K562 (cell line): Measurements from ENCODE around the gene TMEM217. TPM values are rescaled to one million over a fixed set of nuclear protein-coding genes. Genes with fewer than 3 reads are reported as not detected.

ENCODE experiments used
- HDAC1 ChIP-seq, 2 experiments: fragments of 450-650 bp; IDR thresholded peaks; 2 replicates each; pipeline ENCODE4 v1.6.1; 2016 to 2017; ENCODE audit warnings: inconsistent platforms in 1 of 2, mild to moderate bottlenecking in 1 of 2, moderate library complexity in 1 of 2
- IRF2 ChIP-seq: sonication (generic); formaldehyde crosslinking; IDR thresholded peaks from 2 replicates; pipeline ENCODE4 v1.8.1; 2022; ENCODE audit warnings: mild to moderate bottlenecking, missing genetic modification reagents
- NFRKB ChIP-seq: fragments of 450-650 bp; IDR thresholded peaks from 2 replicates; pipeline ENCODE4 v1.6.1; 2016; ENCODE audit warnings: low read depth
- PML ChIP-seq: IDR thresholded peaks from 2 replicates; pipeline ENCODE4 v1.6.1; 2012; ENCODE audit warnings: low read length, inconsistent platforms
- TBL1XR1 ChIP-seq, 2 experiments: IDR thresholded peaks; 2 replicates each; pipeline ENCODE4 v1.6.1; 2012; ENCODE audit warnings: improper control_type of control experiment in 2 of 2, low read length in 2 of 2, mild to moderate bottlenecking in 1 of 2
- XRCC3 ChIP-seq: fragments of 450-650 bp; IDR thresholded peaks from 2 replicates; pipeline ENCODE4 v1.6.1; 2017; ENCODE audit warnings: mild to moderate bottlenecking, moderate library complexity
- ZNF197 ChIP-seq: fragments of 200-800 bp; sonication (Bioruptor generic); IDR thresholded peaks from 2 replicates; pipeline ENCODE4 v1.6.1; 2016; ENCODE audit warnings: low read depth, missing genetic modification characterization, missing compliant biosample characterization
- ZNF561 ChIP-seq: fragments of 450-650 bp; formaldehyde crosslinking; conservative IDR thresholded peaks from 2 replicates; pipeline ENCODE4 v1.4.0; 2020; ENCODE audit warnings: mild to moderate bottlenecking, moderate library complexity
- polyA plus RNA-seq, 8 experiments: library from polyadenylated mRNA; depleted of rRNA in 4 of 8; stranded (reverse) in 5 of 8; unstranded in 3 of 8; fragments of >200 nt; fragmentation: Nextera tagmentation in 2 of 8; fragmentation: Illumina TruSeq in 1 of 8; extraction: Ambion mirVana in 2 of 8; extraction: Trizol in 1 of 8; gene quantifications; 2 replicates each; pipeline versions ENCODE4 v1.2.1 to v1.2.3, GENCODE V29; 2011 to 2014; ENCODE audit warnings: inconsistent platforms in 1 of 8, missing spikeins in 1 of 8
- total RNA-seq, 7 experiments: library from RNA; depleted of rRNA in 6 of 7; stranded (reverse); fragments of >200 nt in 6 of 7; fragmentation: Illumina TruSeq in 2 of 7; extraction: Trizol in 2 of 7; gene quantifications; 2 replicates each; pipeline versions ENCODE4 v1.2.1 to v1.2.3, GENCODE V29; 2011 to 2021; ENCODE audit warnings: low replicate concordance in 1 of 7
- TF ChIP-seq, protein P1 (sequence below): fragments of 200-600 bp; sonication (generic); IDR thresholded peaks from one replicate; pipeline ENCODE4 v1.6.1; 2012; ENCODE audit warnings: mild to moderate bottlenecking, low read depth, low read length, inconsistent platforms
- TF ChIP-seq, protein P2 (sequence below), 3 experiments: IDR thresholded peaks in 2 of 3; conservative IDR thresholded peaks in 1 of 3; 2 replicates each; pipeline ENCODE4 v1.5.1; 2011 to 2012; ENCODE audit warnings: low read length in 3 of 3, mild to moderate bottlenecking in 3 of 3, control low read depth in 2 of 3, improper control_type of control experiment in 1 of 3, inconsistent platforms in 1 of 3, low read depth in 1 of 3, mixed read lengths in 1 of 3, moderate library complexity in 1 of 3; ENCODE audit not compliant: insufficient read depth in 2 of 3
- TF ChIP-seq, protein P3 (sequence below): IDR thresholded peaks from 2 replicates; pipeline ENCODE4 v1.6.1; 2011; ENCODE audit not compliant: insufficient read length; ENCODE audit errors: extremely low read depth

Gene TMEM217
- total and polyA plus RNA-seq, 9 of the 15 experiments (the other 6 are each of a cell fraction or from before 2014, with no cell fraction given): 1.3 to 8.0 (median 1.9) TPM

DNA sequence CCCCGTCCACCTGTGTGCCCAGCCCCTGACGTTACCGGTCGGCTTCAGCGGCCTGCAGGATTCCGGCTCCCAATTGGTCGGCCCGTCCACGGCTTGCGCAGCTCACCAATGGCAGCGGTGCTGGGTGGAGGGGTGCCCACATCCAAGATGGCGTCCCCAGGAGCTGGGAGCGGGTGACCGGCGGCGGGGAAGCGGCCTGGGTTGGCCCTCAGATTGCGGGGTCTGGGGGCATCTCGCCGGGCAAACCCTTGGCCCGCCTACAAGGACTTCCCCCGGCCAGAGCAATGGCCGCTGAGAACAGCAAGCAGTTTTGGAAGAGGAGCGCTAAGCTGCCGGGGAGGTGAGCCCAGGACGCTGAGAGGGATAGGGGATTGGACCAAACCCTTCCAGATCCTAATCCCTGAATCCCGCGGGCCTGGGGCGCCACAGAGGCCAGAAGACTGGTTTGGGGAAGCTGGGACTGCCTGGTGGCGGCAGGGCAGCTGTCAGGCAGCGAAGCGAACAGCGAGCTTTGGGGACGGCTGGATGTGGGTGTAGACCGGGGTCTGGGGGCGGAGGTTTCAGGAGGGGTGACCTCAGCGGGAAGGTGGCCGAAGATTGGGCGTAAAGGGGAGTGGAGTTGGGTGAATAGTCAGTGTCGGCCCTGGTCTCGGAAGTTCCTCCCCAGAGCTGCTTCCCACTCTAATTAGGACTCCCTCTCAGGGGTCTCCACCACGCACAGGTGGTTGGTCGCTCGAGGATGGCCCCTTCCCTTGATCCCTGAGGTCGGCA lies at the start of gene TMEM217, which contains the start of gene TBC1D22B (continued):
- TF ChIP-seq IRF2 (CRISPR knock-in tag) (no peak), ZNF561 (CRISPR knock-in tag) (0 out of 2 replicates have a peak, but pooled peaks have one; percentile 43), PML (peak; percentile 66; the same call in 1 of the 2 replicates), HDAC1 (IDR thresholded peaks at IDR 0.05) (peak in 1 of 2 experiments; percentile 79; a peak in 2 of 4 replicates), NFRKB (peak; percentile 100), XRCC3 (no peak), ZNF197 (CRISPR knock-in tag) (no peak), TBL1XR1 (IDR thresholded peaks at IDR 0.05; ENCODE audit: low read length in 2 of 2) (peak in 1 of 2 experiments; percentile 73; a peak in 1 of 4 replicates)
- TF ChIP-seq, protein P1, sequence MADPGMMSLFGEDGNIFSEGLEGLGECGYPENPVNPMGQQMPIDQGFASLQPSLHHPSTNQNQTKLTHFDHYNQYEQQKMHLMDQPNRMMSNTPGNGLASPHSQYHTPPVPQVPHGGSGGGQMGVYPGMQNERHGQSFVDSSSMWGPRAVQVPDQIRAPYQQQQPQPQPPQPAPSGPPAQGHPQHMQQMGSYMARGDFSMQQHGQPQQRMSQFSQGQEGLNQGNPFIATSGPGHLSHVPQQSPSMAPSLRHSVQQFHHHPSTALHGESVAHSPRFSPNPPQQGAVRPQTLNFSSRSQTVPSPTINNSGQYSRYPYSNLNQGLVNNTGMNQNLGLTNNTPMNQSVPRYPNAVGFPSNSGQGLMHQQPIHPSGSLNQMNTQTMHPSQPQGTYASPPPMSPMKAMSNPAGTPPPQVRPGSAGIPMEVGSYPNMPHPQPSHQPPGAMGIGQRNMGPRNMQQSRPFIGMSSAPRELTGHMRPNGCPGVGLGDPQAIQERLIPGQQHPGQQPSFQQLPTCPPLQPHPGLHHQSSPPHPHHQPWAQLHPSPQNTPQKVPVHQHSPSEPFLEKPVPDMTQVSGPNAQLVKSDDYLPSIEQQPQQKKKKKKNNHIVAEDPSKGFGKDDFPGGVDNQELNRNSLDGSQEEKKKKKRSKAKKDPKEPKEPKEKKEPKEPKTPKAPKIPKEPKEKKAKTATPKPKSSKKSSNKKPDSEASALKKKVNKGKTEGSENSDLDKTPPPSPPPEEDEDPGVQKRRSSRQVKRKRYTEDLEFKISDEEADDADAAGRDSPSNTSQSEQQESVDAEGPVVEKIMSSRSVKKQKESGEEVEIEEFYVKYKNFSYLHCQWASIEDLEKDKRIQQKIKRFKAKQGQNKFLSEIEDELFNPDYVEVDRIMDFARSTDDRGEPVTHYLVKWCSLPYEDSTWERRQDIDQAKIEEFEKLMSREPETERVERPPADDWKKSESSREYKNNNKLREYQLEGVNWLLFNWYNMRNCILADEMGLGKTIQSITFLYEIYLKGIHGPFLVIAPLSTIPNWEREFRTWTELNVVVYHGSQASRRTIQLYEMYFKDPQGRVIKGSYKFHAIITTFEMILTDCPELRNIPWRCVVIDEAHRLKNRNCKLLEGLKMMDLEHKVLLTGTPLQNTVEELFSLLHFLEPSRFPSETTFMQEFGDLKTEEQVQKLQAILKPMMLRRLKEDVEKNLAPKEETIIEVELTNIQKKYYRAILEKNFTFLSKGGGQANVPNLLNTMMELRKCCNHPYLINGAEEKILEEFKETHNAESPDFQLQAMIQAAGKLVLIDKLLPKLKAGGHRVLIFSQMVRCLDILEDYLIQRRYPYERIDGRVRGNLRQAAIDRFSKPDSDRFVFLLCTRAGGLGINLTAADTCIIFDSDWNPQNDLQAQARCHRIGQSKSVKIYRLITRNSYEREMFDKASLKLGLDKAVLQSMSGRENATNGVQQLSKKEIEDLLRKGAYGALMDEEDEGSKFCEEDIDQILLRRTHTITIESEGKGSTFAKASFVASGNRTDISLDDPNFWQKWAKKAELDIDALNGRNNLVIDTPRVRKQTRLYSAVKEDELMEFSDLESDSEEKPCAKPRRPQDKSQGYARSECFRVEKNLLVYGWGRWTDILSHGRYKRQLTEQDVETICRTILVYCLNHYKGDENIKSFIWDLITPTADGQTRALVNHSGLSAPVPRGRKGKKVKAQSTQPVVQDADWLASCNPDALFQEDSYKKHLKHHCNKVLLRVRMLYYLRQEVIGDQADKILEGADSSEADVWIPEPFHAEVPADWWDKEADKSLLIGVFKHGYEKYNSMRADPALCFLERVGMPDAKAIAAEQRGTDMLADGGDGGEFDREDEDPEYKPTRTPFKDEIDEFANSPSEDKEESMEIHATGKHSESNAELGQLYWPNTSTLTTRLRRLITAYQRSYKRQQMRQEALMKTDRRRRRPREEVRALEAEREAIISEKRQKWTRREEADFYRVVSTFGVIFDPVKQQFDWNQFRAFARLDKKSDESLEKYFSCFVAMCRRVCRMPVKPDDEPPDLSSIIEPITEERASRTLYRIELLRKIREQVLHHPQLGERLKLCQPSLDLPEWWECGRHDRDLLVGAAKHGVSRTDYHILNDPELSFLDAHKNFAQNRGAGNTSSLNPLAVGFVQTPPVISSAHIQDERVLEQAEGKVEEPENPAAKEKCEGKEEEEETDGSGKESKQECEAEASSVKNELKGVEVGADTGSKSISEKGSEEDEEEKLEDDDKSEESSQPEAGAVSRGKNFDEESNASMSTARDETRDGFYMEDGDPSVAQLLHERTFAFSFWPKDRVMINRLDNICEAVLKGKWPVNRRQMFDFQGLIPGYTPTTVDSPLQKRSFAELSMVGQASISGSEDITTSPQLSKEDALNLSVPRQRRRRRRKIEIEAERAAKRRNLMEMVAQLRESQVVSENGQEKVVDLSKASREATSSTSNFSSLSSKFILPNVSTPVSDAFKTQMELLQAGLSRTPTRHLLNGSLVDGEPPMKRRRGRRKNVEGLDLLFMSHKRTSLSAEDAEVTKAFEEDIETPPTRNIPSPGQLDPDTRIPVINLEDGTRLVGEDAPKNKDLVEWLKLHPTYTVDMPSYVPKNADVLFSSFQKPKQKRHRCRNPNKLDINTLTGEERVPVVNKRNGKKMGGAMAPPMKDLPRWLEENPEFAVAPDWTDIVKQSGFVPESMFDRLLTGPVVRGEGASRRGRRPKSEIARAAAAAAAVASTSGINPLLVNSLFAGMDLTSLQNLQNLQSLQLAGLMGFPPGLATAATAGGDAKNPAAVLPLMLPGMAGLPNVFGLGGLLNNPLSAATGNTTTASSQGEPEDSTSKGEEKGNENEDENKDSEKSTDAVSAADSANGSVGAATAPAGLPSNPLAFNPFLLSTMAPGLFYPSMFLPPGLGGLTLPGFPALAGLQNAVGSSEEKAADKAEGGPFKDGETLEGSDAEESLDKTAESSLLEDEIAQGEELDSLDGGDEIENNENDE: no peak
- TF ChIP-seq, protein P2, sequence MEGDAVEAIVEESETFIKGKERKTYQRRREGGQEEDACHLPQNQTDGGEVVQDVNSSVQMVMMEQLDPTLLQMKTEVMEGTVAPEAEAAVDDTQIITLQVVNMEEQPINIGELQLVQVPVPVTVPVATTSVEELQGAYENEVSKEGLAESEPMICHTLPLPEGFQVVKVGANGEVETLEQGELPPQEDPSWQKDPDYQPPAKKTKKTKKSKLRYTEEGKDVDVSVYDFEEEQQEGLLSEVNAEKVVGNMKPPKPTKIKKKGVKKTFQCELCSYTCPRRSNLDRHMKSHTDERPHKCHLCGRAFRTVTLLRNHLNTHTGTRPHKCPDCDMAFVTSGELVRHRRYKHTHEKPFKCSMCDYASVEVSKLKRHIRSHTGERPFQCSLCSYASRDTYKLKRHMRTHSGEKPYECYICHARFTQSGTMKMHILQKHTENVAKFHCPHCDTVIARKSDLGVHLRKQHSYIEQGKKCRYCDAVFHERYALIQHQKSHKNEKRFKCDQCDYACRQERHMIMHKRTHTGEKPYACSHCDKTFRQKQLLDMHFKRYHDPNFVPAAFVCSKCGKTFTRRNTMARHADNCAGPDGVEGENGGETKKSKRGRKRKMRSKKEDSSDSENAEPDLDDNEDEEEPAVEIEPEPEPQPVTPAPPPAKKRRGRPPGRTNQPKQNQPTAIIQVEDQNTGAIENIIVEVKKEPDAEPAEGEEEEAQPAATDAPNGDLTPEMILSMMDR (IDR thresholded peaks at IDR 0.05 in 2 of 3, conservative IDR thresholded peaks at IDR 0.05 in 1 of 3; ENCODE audit: insufficient read depth in 2 of 3, low read depth in 1 of 3, low read length in 3 of 3): no peak
- TF ChIP-seq, protein P3, sequence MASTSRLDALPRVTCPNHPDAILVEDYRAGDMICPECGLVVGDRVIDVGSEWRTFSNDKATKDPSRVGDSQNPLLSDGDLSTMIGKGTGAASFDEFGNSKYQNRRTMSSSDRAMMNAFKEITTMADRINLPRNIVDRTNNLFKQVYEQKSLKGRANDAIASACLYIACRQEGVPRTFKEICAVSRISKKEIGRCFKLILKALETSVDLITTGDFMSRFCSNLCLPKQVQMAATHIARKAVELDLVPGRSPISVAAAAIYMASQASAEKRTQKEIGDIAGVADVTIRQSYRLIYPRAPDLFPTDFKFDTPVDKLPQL: no peak
